H9 (cell line): ENCODE data around the gene CC2D1A. TPM values are rescaled to one million over a fixed set of nuclear protein-coding genes. Genes with fewer than 3 reads are reported as not detected.

Source experiments
- DNase-seq: peaks from one replicate; pipeline ENCODE4 v3.0.0-alpha.2; 2017
- H2AFZ ChIP-seq: one replicate; pipeline ENCODE4 v1.6.1; 2013; ENCODE audit warnings: mild to moderate bottlenecking, low read length, control low read depth, moderate library complexity
- H2AK5ac ChIP-seq: 2 replicates; pipeline ENCODE4 v1.6.1; 2013; ENCODE audit warnings: low read length, control low read depth, mixed read lengths; ENCODE audit not compliant: insufficient read length
- H2BK120ac ChIP-seq: one replicate; pipeline ENCODE4 v1.6.1; 2013; ENCODE audit warnings: low read depth, mild to moderate bottlenecking, low read length, control low read depth, inconsistent platforms; ENCODE audit not compliant: poor library complexity, severe bottlenecking
- H2BK12ac ChIP-seq: 2 replicates; pipeline ENCODE4 v1.6.1; 2013; ENCODE audit warnings: low read length, control low read depth, mixed read lengths, low read depth; ENCODE audit not compliant: insufficient read length
- H2BK15ac ChIP-seq: 2 replicates; pipeline ENCODE4 v1.6.1; 2013; ENCODE audit warnings: low read depth, low read length, control low read depth
- H2BK20ac ChIP-seq: one replicate; pipeline ENCODE4 v1.6.1; 2013; ENCODE audit warnings: low read depth, mild to moderate bottlenecking, low read length, control low read depth, inconsistent platforms; ENCODE audit not compliant: poor library complexity, severe bottlenecking
- H2BK5ac ChIP-seq: 2 replicates; pipeline ENCODE4 v1.6.1; 2013; ENCODE audit warnings: low read length, control low read depth, mixed read lengths; ENCODE audit not compliant: insufficient read length
- H3K14ac ChIP-seq: 2 replicates; pipeline ENCODE4 v1.6.1; 2013; ENCODE audit warnings: low read length, control low read depth; ENCODE audit not compliant: insufficient read depth
- H3K18ac ChIP-seq: 2 replicates; pipeline ENCODE4 v1.6.1; 2013; ENCODE audit warnings: low read depth, mild to moderate bottlenecking, mixed read lengths, low read length, control low read depth; ENCODE audit not compliant: insufficient read length
- H3K23ac ChIP-seq: 2 replicates; pipeline ENCODE4 v1.6.1; 2013; ENCODE audit warnings: low read length, control low read depth, mixed read lengths, low read depth; ENCODE audit not compliant: insufficient read length
- H3K23me2 ChIP-seq: 2 replicates; pipeline ENCODE4 v1.6.1; 2013; ENCODE audit warnings: low read depth, mild to moderate bottlenecking, mixed read lengths, low read length, control low read depth; ENCODE audit not compliant: insufficient read length, poor library complexity, severe bottlenecking
- H3K27ac ChIP-seq: 2 replicates; pipeline ENCODE4 v1.5.1; 2013; ENCODE audit warnings: low read length, control low read depth, mixed read lengths, low read depth; ENCODE audit not compliant: insufficient read length
- H3K27me3 ChIP-seq: 2 replicates; pipeline ENCODE4 v1.6.1; 2013; ENCODE audit warnings: low read length, control low read depth, inconsistent platforms; ENCODE audit not compliant: insufficient read depth
- H3K4ac ChIP-seq: 2 replicates; pipeline ENCODE4 v1.6.1; 2013; ENCODE audit warnings: low read depth, mild to moderate bottlenecking, control low read depth, inconsistent platforms, low read length, moderate library complexity
- H3K4me1 ChIP-seq: 2 replicates; pipeline ENCODE4 v1.6.1; 2013; ENCODE audit warnings: low read length, control low read depth, inconsistent platforms; ENCODE audit not compliant: insufficient read depth
- H3K4me2 ChIP-seq: 2 replicates; pipeline ENCODE4 v1.6.1; 2013; ENCODE audit warnings: low read length, control low read depth, mixed read lengths; ENCODE audit not compliant: insufficient read length, insufficient read depth
- H3K56ac ChIP-seq: 2 replicates; pipeline ENCODE4 v1.6.1; 2013; ENCODE audit warnings: low read depth, mild to moderate bottlenecking, mixed read lengths, low read length, control low read depth; ENCODE audit not compliant: insufficient read length
- H3K79me1 ChIP-seq: 2 replicates; pipeline ENCODE4 v1.6.1; 2013; ENCODE audit warnings: low read depth, mild to moderate bottlenecking, moderate library complexity, low read length, control low read depth, inconsistent platforms; ENCODE audit not compliant: insufficient read depth, poor library complexity, severe bottlenecking
- H3K79me2 ChIP-seq: 2 replicates; pipeline ENCODE4 v1.6.1; 2013; ENCODE audit warnings: low read length, control low read depth, inconsistent platforms; ENCODE audit not compliant: insufficient read depth
- H3K9ac ChIP-seq: 2 replicates; pipeline ENCODE4 v1.6.1; 2013; ENCODE audit warnings: low read length, control low read depth, mixed read lengths; ENCODE audit not compliant: insufficient read length; ENCODE audit errors: extremely low read depth
- H3K9me3 ChIP-seq: one replicate; pipeline ENCODE4 v1.6.1; 2013; ENCODE audit warnings: low read depth, low read length, inconsistent platforms; ENCODE audit not compliant: control insufficient read depth
- H3T11ph ChIP-seq: one replicate; pipeline ENCODE4 v1.6.1; 2013; ENCODE audit warnings: mild to moderate bottlenecking, low read length, control low read depth, inconsistent platforms
- H4K20me1 ChIP-seq: one replicate; pipeline ENCODE4 v1.6.1; 2013; ENCODE audit not compliant: control insufficient read depth, insufficient read length, insufficient read depth
- H4K5ac ChIP-seq: 2 replicates; pipeline ENCODE4 v1.6.1; 2013; ENCODE audit warnings: low read depth, mild to moderate bottlenecking, mixed read lengths, low read length, control low read depth; ENCODE audit not compliant: insufficient read length
- H4K8ac ChIP-seq: replicated peaks from 2 replicates; pipeline ENCODE4 v1.6.1; 2013; ENCODE audit warnings: low read length, control low read depth, mixed read lengths, low read depth; ENCODE audit not compliant: insufficient read length
- H4K91ac ChIP-seq: 2 replicates; pipeline ENCODE4 v1.6.1; 2013; ENCODE audit warnings: low read depth, mild to moderate bottlenecking, moderate library complexity, mixed read lengths, low read length, control low read depth; ENCODE audit not compliant: insufficient read length
- H3K27ac Mint-ChIP-seq, 3 experiments: 2 replicates in 2 of 3; 3 replicates in 1 of 3; pipeline ENCODE4 v1.8.0; 2020 to 2021; ENCODE audit warnings: mixed read lengths in 3 of 3, mild to moderate bottlenecking in 1 of 3, moderate library complexity in 1 of 3
- H3K27me3 Mint-ChIP-seq: 2 replicates; pipeline ENCODE4 v1.8.0; 2021; ENCODE audit warnings: low read depth, mild to moderate bottlenecking, moderate library complexity, mixed read lengths
- H3K36me3 Mint-ChIP-seq, 3 experiments: 2 replicates in 2 of 3; 3 replicates in 1 of 3; pipeline ENCODE4 v1.8.0; 2020 to 2021; ENCODE audit warnings: low read depth in 3 of 3, mixed read lengths in 3 of 3; ENCODE audit not compliant: insufficient read depth in 1 of 3
- H3K4me1 Mint-ChIP-seq, 2 experiments: 2 replicates each; pipeline ENCODE4 v1.8.0; 2020; ENCODE audit warnings: mixed read lengths in 2 of 2
- H3K4me3 Mint-ChIP-seq, 2 experiments: 2 replicates in 1 of 2; 3 replicates in 1 of 2; pipeline ENCODE4 v1.8.0; 2020 to 2021; ENCODE audit warnings: mild to moderate bottlenecking in 2 of 2, mixed read lengths in 2 of 2, moderate library complexity in 1 of 2
- H3K9me3 Mint-ChIP-seq, 2 experiments: 2 replicates in 1 of 2; 3 replicates in 1 of 2; pipeline ENCODE4 v1.8.0; 2020; ENCODE audit warnings: mild to moderate bottlenecking in 2 of 2, mixed read lengths in 2 of 2, moderate library complexity in 1 of 2
- CTCF ChIP-seq: fragments of 200-600 bp; sonication (generic); conservative IDR thresholded peaks from 3 replicates; pipeline ENCODE4 v1.8.0; 2021; ENCODE audit warnings: antibody characterized with exemption, mild to moderate bottlenecking
- WGBS: extraction: QIAGEN DNeasy Blood & Tissue Kit; methylation state at CpG from one replicate; pipeline ENCODE4 v1.1.7; 2013; ENCODE audit warnings: missing lambda C conversion rate, low lambda C conversion rate, mixed read lengths; ENCODE audit not compliant: insufficient read length; ENCODE audit errors: extremely low coverage; 5-methylcytosine and 5-hydroxymethylcytosine counted together
- total RNA-seq: library from RNA; stranded (reverse); gene quantifications from 2 replicates; pipeline ENCODE4 v1.2.1, GENCODE V29; 2021

Gene CC2D1A
- total RNA-seq, 1 experiment from 2014 or later = 48.5 TPM

DNA sequence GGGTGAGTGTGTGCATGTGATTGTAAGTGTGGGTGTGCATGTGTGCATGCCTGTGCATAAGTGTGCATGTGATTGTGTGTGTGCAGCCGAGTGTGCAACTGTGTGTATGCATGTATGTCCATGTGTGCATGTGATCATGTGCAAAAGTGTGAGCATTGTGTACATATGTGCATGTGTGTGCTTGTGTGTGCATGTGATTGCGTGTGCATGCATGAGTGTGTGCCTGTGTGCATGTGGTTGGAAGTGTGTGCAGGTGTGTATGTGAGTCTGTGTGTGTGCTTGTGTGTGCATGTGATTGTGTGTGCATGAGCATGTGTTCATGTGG is 28.7 kb downstream of the CC2D1A start:
- Histone ChIP-seq H2BK5ac (no peak overlapping the region), H3T11ph (no peak overlapping the region), H3K79me1 (no peaks in the 10 kb centered on the region), H3K23me2 (no peaks in the 10 kb centered on the region), H3K27ac (no peak overlapping the region), H3K23ac (no peak overlapping the region), H4K5ac (peak overlapping the region; percentile 11), H3K56ac (no peak overlapping the region), H2BK15ac (no peak overlapping the region), H3K79me2 (no peaks in the 10 kb centered on the region), H3K18ac (no peak overlapping the region), H4K91ac (no peak overlapping the region), H2BK20ac (no peak overlapping the region), H3K9ac (no peak overlapping the region), H3K9me3 (no peaks in the 10 kb centered on the region), H2AFZ (no peak overlapping the region), H3K27me3 (no peaks in the 10 kb centered on the region), H3K14ac (no peak overlapping the region), H2BK12ac (no peak overlapping the region), H3K4me1 (peaks cover 3% of the 10 kb centered on the region; the same call in 1 of the 2 replicates), H2BK120ac (no peak overlapping the region), H3K4me2 (no peak overlapping the region), H2AK5ac (no peak overlapping the region), H4K20me1 (peaks cover 5% of the 10 kb centered on the region), H3K4ac (no peak overlapping the region), H4K8ac (no peak overlapping the region)
- Mint-ChIP-seq H3K27me3 (no peaks in the 10 kb centered on the region; the same call in 1 of the 2 replicates), H3K4me3 (no peak overlapping the region), H3K36me3 (no peaks in the 10 kb centered on the region; a peak in 1 of 7 replicates), H3K27ac (no peak overlapping the region), H3K4me1 (peaks cover 14 to 29% of the 10 kb centered on the region in 2 experiments), H3K9me3 (no peaks in the 10 kb centered on the region)
- no CpG with 5 or more reads among the region's 2 CpGs for WGBS
- TF ChIP-seq CTCF = no peak
- DNase-seq = no peak
